Fibroblast of villous mesenchyme (primary cell): Measurements from ENCODE around the gene AMFR. TPM values are rescaled to one million over a fixed set of nuclear protein-coding genes. Genes with fewer than 3 reads are reported as not detected.

Source experiments
- DNase-seq: peaks from one replicate; pipeline ENCODE4 v3.0.0-alpha.2; 2010; ENCODE audit warnings: low read depth
- H3K4me3 ChIP-seq: 2 replicates; pipeline ENCODE4 v1.5.1; 2011; ENCODE audit warnings: low read depth, mild to moderate bottlenecking, low read length
- CTCF ChIP-seq: IDR thresholded peaks from 2 replicates; pipeline ENCODE4 v1.5.1; 2012; ENCODE audit warnings: low read depth, mild to moderate bottlenecking, low read length; ENCODE audit not compliant: insufficient read depth
- total RNA-seq: library from RNA; depleted of rRNA; stranded (reverse); fragments of >200 nt; gene quantifications from 2 replicates; pipeline ENCODE4 v1.2.3, GENCODE V29; 2012

Gene AMFR
- total RNA-seq, 1 donor: 302 TPM

GRCh38 chr16:56315955-56316354 is 109.4 kb downstream of the AMFR start:
- no peak overlapping the region for H3K4me3 ChIP-seq
- DNase-seq: no peak
- no peak for TF ChIP-seq CTCF

- H3K4me3 ChIP-seq: no peak overlapping the region
- DNase-seq: no peak
- no peak for TF ChIP-seq CTCF
These were observed 111.0 kb downstream of the AMFR start for GRCh38 chr16:56314244-56314850.

GRCh38 chr16:56312556-56312955 is 112.8 kb downstream of the AMFR start:
- H3K4me3 ChIP-seq: no peak overlapping the region
- DNase-seq: no peak
- TF ChIP-seq CTCF: no peak

GRCh38 chr16:56312028-56312300 is 113.4 kb downstream of the AMFR start:
- no peak for TF ChIP-seq CTCF
- DNase-seq: no peak
- H3K4me3 ChIP-seq: no peak overlapping the region

Other genes with a start within 250 kb of the AMFR start
- under 0.01 and 1.3 TPM in 2 replicates for gene GNAO1, start 234.1 kb downstream of the AMFR start, total RNA-seq
- gene NUDT21, start 25.8 kb upstream of the AMFR start, total RNA-seq: 59.9 and 83.8 TPM in 2 replicates
- gene OGFOD1, start 26.0 kb upstream of the AMFR start, total RNA-seq: 65.6 and 74.7 TPM in 2 replicates
- gene BBS2, start 94.5 kb upstream of the AMFR start, total RNA-seq: 48.3 and 60.5 TPM in 2 replicates
- not detected in 2 replicates for gene MT4, start 139.5 kb upstream of the AMFR start, total RNA-seq
- gene MT3, start 164.0 kb upstream of the AMFR start, total RNA-seq: not detected in 2 replicates
- gene MT2A, start 183.0 kb upstream of the AMFR start, total RNA-seq: 21.2 and 76.0 TPM in 2 replicates
- 21.6 and 108 TPM in 2 replicates for gene MT1E, start 200.2 kb upstream of the AMFR start, total RNA-seq
- 1.3 TPM in 1 of 2 replicates, not detected in the other for gene MT1M, start 207.1 kb upstream of the AMFR start, total RNA-seq
- 1.3 and 1.9 TPM in 2 replicates for gene MT1A, start 213.1 kb upstream of the AMFR start, total RNA-seq
- gene MT1B, start 226.3 kb upstream of the AMFR start, total RNA-seq: not detected in 2 replicates
- not detected in 2 replicates for gene MT1F, start 232.4 kb upstream of the AMFR start, total RNA-seq
- not detected in 2 replicates for gene MT1G, start 242.5 kb upstream of the AMFR start, total RNA-seq
- gene MT1H, start 244.3 kb upstream of the AMFR start, total RNA-seq: not detected in 2 replicates